Measurements from ENCODE around the gene PSMD13. TPM values are rescaled to one million over a fixed set of nuclear protein-coding genes. Genes with fewer than 3 reads are reported as not detected.
A peak's percentile ranks its signal among the peaks of the same experiment; 100 is the strongest.

The PSMD13 gene
- total and polyA plus RNA-seq, 2 of the 13 experiments (the other 11 are each of a cell fraction or from before 2014, with no cell fraction given), result 83.0 to 117 TPM

GRCh38 chr11:208181-208916 lies 28.4 kb upstream of the PSMD13 start (continued):
- TF ChIP-seq EZH2 (conservative IDR thresholded peaks at IDR 0.05; ENCODE audit: low read depth, low read length), result no peak
- TF ChIP-seq ZNF263 (CRISPR knock-in tag; IDR thresholded peaks at IDR 0.05), result no peak
- TF ChIP-seq MIXL1 (CRISPR knock-in tag; IDR thresholded peaks at IDR 0.05), result no peak
- TF ChIP-seq NFKB2 (CRISPR knock-in tag; IDR thresholded peaks at IDR 0.05; ENCODE audit: borderline replicate concordance), result peak; percentile 30; the same call in 1 of the 2 replicates
- no peak for TF ChIP-seq ZNF644 (CRISPR knock-in tag; IDR thresholded peaks at IDR 0.05; ENCODE audit: low read depth)
- TF ChIP-seq, protein P1, sequence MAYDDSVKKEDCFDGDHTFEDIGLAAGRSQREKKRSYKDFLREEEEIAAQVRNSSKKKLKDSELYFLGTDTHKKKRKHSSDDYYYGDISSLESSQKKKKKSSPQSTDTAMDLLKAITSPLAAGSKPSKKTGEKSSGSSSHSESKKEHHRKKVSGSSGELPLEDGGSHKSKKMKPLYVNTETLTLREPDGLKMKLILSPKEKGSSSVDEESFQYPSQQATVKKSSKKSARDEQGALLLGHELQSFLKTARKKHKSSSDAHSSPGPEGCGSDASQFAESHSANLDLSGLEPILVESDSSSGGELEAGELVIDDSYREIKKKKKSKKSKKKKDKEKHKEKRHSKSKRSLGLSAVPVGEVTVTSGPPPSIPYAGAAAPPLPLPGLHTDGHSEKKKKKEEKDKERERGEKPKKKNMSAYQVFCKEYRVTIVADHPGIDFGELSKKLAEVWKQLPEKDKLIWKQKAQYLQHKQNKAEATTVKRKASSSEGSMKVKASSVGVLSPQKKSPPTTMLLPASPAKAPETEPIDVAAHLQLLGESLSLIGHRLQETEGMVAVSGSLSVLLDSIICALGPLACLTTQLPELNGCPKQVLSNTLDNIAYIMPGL (CRISPR knock-in tag; IDR thresholded peaks at IDR 0.05; ENCODE audit: borderline replicate concordance in 1 of 2, low read depth in 1 of 2), result peak in 1 of 2 experiments; percentile 77; a peak in 2 of 4 replicates
- no peak for TF ChIP-seq ZNF646 (CRISPR knock-in tag; IDR thresholded peaks at IDR 0.05)
- TF ChIP-seq RXRA (CRISPR knock-in tag; IDR thresholded peaks at IDR 0.05), result no peak
- no peak for TF ChIP-seq ZNF891 (CRISPR knock-in tag; IDR thresholded peaks at IDR 0.05)
- TF ChIP-seq ZNF101 (CRISPR knock-in tag; IDR thresholded peaks at IDR 0.05; ENCODE audit: borderline replicate concordance, low read depth), result no peak
- TF ChIP-seq HNF1A (IDR thresholded peaks at IDR 0.05; ENCODE audit: low read depth), result no peak
- TF ChIP-seq HNF1A (CRISPR knock-in tag; IDR thresholded peaks at IDR 0.05; ENCODE audit: borderline replicate concordance), result no peak; the same call in 1 of the 2 replicates
- TF ChIP-seq YY1 (IDR thresholded peaks at IDR 0.05; ENCODE audit: insufficient read depth, insufficient replicate concordance, low read depth, low read length), result peak; percentile 68
- TF ChIP-seq HES4 (CRISPR knock-in tag; IDR thresholded peaks at IDR 0.05; ENCODE audit: borderline replicate concordance), result no peak

Data from HepG2 (cell line).